RWPE2 (cell line): Measurements from ENCODE around the gene SHISA4.
"Not testable (repeated sequence)": the region's sequence is repeated elsewhere in the genome, so short reads cannot be mapped to it uniquely, and the experiment has no call there.

Source experiments
- ATAC-seq: fragments of 200-7000 bp; cut with Tn5 transposase; 3 replicates; pipeline ENCODE4 v1.9.1; 2021; ENCODE audit warnings: low read depth
- DNase-seq: peaks from one replicate; pipeline ENCODE4 v3.0.0-alpha.2; 2020; ENCODE audit warnings: low spot score
- H3K27ac ChIP-seq: fragments of 450-650 bp; 2 replicates; pipeline ENCODE4 v1.5.1; 2017; ENCODE audit warnings: mild to moderate bottlenecking; ENCODE audit not compliant: poor library complexity, severe bottlenecking
- H3K27me3 ChIP-seq: fragments of 250-450 bp; sonication (Bioruptor Pico); 2 replicates; pipeline ENCODE4 v1.5.1; 2021; ENCODE audit warnings: mild to moderate bottlenecking, moderate library complexity; ENCODE audit not compliant: insufficient read depth, poor library complexity, severe bottlenecking
- H3K36me3 ChIP-seq: fragments of 250-450 bp; sonication (Bioruptor Pico); 2 replicates; pipeline ENCODE4 v1.5.1; 2020; ENCODE audit warnings: low read depth, mild to moderate bottlenecking, moderate library complexity
- H3K4me1 ChIP-seq: fragments of 250-450 bp; sonication (Bioruptor Pico); 2 replicates; pipeline ENCODE4 v1.5.1; 2021; ENCODE audit warnings: mild to moderate bottlenecking, moderate library complexity; ENCODE audit not compliant: insufficient read depth, poor library complexity, severe bottlenecking
- H3K4me3 ChIP-seq: fragments of 250-450 bp; sonication (Bioruptor Pico); 2 replicates; pipeline ENCODE4 v1.5.1; 2021; ENCODE audit warnings: mild to moderate bottlenecking, moderate library complexity; ENCODE audit not compliant: severe bottlenecking
- H3K9me3 ChIP-seq: fragments of 250-450 bp; sonication (Bioruptor Pico); 2 replicates; pipeline ENCODE4 v1.5.1; 2021; ENCODE audit warnings: mild to moderate bottlenecking, moderate library complexity; ENCODE audit not compliant: severe bottlenecking
- CTCF ChIP-seq: fragments of 450-650 bp; IDR thresholded peaks from one replicate; pipeline ENCODE4 v1.5.1; 2017; ENCODE audit warnings: mild to moderate bottlenecking, moderate library complexity; ENCODE audit not compliant: poor library complexity, severe bottlenecking

The SHISA4 gene

GRCh38 chr1:201888282-201889089 lies at the start of gene SHISA4:
Gene SHISA4, plus strand, starts transcription at chr1:201888898. Its CDS starts 97 bp downstream, at chr1:201888995.
- Histone ChIP-seq H3K9me3 (no peaks in the 10 kb centered on the region), H3K4me3 (peak within 1 kb of the TSS; percentile 31), H3K27ac (no peak within 1 kb of the TSS), H3K4me1 (peaks cover 13% of the 10 kb centered on the region), H3K27me3 (no peaks in the 10 kb centered on the region), H3K36me3 (no peaks in the 10 kb centered on the region)
- ATAC-seq: peak; percentile 59
- DNase-seq: peak; percentile 58
- no peak for TF ChIP-seq CTCF

- H3K4me1 ChIP-seq, DNase-seq, ATAC-seq, H3K4me3 ChIP-seq, H3K9me3 ChIP-seq, H3K27ac ChIP-seq, H3K27me3 ChIP-seq: not testable (repeated sequence)
- H3K36me3 ChIP-seq: peaks cover 67% of the 10 kb centered on the region
These were observed 49.6 kb upstream of the SHISA4 start for GRCh38 chr1:201839089-201839488.

GRCh38 chr1:201840055-201840454 lies 48.6 kb upstream of the SHISA4 start:
- Histone ChIP-seq H3K4me3 (no peak overlapping the region), H3K9me3 (no peaks in the 10 kb centered on the region), H3K27me3 (no peaks in the 10 kb centered on the region), H3K27ac (no peak overlapping the region), H3K36me3 (peaks cover 65% of the 10 kb centered on the region), H3K4me1 (no peaks in the 10 kb centered on the region)
- ATAC-seq (no peak), DNase-seq (no peak)
- TF ChIP-seq CTCF: no peak

GRCh38 chr1:201840490-201840889 lies 48.2 kb upstream of the SHISA4 start:
- no peaks in the 10 kb centered on the region for H3K9me3 ChIP-seq
- DNase-seq (no peak), ATAC-seq (no peak)
- TF ChIP-seq CTCF: no peak
- no peak overlapping the region for H3K4me3 ChIP-seq
- H3K4me1 ChIP-seq: no peaks in the 10 kb centered on the region
- H3K27me3 ChIP-seq: no peaks in the 10 kb centered on the region
- peaks cover 61% of the 10 kb centered on the region for H3K36me3 ChIP-seq
- H3K27ac ChIP-seq: no peak overlapping the region

- Histone ChIP-seq H3K4me1 (no peaks in the 10 kb centered on the region), H3K27ac (no peak overlapping the region), H3K9me3 (no peaks in the 10 kb centered on the region), H3K4me3 (no peak overlapping the region), H3K27me3 (no peaks in the 10 kb centered on the region), H3K36me3 (peaks cover 53% of the 10 kb centered on the region)
- ATAC-seq (no peak), DNase-seq (no peak)
- TF ChIP-seq CTCF: no peak
These were observed 47.3 kb upstream of the SHISA4 start for GRCh38 chr1:201841265-201841912.
